ENCODE data around the gene UBL7.

The UBL7 gene

DNA sequence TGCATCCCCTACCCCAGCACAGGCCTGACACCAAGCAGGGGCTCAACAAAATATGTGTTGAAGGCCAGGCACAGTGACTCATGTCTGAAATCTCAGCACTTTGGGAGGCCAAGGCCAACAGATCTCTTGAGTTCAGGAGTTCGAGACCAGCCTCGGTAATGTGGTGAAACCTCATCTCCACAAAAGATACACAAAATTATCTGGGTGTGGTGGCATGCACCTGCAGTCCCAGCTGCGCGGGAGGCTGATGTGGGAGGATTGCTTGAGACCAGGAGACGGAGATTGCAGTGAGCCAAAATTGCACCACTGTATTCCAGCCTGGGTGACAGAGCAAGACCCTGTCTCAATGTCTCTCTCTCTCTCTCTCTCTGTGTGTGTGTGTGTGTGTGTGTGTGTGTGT, 62.8 kb downstream of the UBL7 start:
- H3K4me2 ChIP-seq (ENCODE audit: low read depth, low read length, poor library complexity, severe bottlenecking): no peak overlapping the region
- no peaks in the 10 kb centered on the region for H3K9me3 ChIP-seq (ENCODE audit: insufficient read depth, low read length)
- TF ChIP-seq, protein P1, sequence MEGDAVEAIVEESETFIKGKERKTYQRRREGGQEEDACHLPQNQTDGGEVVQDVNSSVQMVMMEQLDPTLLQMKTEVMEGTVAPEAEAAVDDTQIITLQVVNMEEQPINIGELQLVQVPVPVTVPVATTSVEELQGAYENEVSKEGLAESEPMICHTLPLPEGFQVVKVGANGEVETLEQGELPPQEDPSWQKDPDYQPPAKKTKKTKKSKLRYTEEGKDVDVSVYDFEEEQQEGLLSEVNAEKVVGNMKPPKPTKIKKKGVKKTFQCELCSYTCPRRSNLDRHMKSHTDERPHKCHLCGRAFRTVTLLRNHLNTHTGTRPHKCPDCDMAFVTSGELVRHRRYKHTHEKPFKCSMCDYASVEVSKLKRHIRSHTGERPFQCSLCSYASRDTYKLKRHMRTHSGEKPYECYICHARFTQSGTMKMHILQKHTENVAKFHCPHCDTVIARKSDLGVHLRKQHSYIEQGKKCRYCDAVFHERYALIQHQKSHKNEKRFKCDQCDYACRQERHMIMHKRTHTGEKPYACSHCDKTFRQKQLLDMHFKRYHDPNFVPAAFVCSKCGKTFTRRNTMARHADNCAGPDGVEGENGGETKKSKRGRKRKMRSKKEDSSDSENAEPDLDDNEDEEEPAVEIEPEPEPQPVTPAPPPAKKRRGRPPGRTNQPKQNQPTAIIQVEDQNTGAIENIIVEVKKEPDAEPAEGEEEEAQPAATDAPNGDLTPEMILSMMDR (IDR thresholded peaks at IDR 0.05; ENCODE audit: insufficient read depth, low read length, poor library complexity, severe bottlenecking): no peak
- no peak for TF ChIP-seq EZH2phosphoT487 (conservative IDR thresholded peaks at IDR 0.05; ENCODE audit: low read length)
- H4K20me1 ChIP-seq (ENCODE audit: low read depth, low read length): no peaks in the 10 kb centered on the region
- no peak overlapping the region for H3K27ac ChIP-seq (ENCODE audit: low read depth, low read length)
- H2AFZ ChIP-seq (ENCODE audit: low read depth, low read length, severe bottlenecking): no peak overlapping the region
- no peaks in the 10 kb centered on the region for H3K79me2 ChIP-seq (ENCODE audit: insufficient read depth, low read length)
- no peaks in the 10 kb centered on the region for H3K9me2 ChIP-seq (replicated peaks; ENCODE audit: insufficient read depth, low read length)
- H3K27me3 ChIP-seq (ENCODE audit: low read length): no peaks in the 10 kb centered on the region
- no peak overlapping the region for H3K4me3 ChIP-seq (ENCODE audit: insufficient read depth, low read length, poor library complexity, severe bottlenecking)
- no peak overlapping the region for H3K9ac ChIP-seq (ENCODE audit: low read length)
- H3K36me3 ChIP-seq (ENCODE audit: low read length): no peaks in the 10 kb centered on the region
- H3F3A ChIP-seq (ENCODE audit: insufficient read depth): no peaks in the 10 kb centered on the region; the same call in 1 of the 2 replicates

DNA sequence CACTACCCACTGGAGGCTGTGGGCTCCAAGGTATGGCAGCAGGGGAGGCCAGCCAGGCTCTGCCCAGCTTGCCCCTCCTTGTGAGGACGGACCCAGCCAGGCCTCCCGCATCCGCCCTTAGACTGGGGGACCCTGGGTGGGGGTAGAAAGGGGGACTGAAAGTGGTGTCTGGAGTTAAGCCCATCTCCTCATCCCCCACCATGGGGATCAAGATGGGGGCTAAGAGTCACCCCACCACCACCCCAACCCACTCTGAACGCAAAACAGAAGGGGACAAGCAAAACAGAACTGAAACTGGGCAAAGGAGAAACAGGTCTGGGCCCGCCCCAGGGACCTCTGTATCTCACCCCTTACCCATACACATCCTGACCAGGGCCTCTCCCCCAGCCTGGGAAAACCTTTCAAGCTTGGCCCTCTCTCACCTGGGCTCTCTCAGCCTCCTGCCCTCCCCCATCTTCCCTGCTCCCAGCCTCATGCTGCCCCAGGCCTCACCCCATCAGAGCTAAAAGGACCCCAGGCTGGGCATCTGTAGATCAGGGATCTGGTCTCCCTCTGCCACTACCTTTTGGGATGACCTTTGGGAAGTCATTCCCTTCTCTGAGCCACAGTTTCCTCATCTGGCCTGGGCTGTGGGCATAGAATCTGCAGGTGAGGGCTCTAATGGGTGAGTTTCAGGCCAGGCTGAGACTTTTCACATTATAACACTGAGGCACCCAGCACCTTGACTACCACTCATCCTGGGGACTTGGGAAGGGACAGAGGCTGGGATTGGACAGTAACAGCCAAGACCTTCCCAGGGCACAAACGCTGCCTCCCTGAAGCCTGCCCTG, 63.5 kb downstream of the UBL7 start:
- no peak overlapping the region for H3K4me3 ChIP-seq (ENCODE audit: insufficient read depth, low read length, poor library complexity, severe bottlenecking)
- H3F3A ChIP-seq (ENCODE audit: insufficient read depth): no peaks in the 10 kb centered on the region; the same call in 1 of the 2 replicates
- no peaks in the 10 kb centered on the region for H3K36me3 ChIP-seq (ENCODE audit: low read length)
- no peak overlapping the region for H3K4me2 ChIP-seq (ENCODE audit: low read depth, low read length, poor library complexity, severe bottlenecking)
- no peak overlapping the region for H2AFZ ChIP-seq (ENCODE audit: low read depth, low read length, severe bottlenecking)
- no peaks in the 10 kb centered on the region for H3K27me3 ChIP-seq (ENCODE audit: low read length)
- H3K79me2 ChIP-seq (ENCODE audit: insufficient read depth, low read length): no peaks in the 10 kb centered on the region
- H3K9me2 ChIP-seq (replicated peaks; ENCODE audit: insufficient read depth, low read length): no peaks in the 10 kb centered on the region
- no peak overlapping the region for H3K9ac ChIP-seq (ENCODE audit: low read length)
- TF ChIP-seq, protein P1 (IDR thresholded peaks at IDR 0.05; ENCODE audit: insufficient read depth, low read length, poor library complexity, severe bottlenecking): no peak
- H3K9me3 ChIP-seq (ENCODE audit: insufficient read depth, low read length): no peaks in the 10 kb centered on the region
- no peak overlapping the region for H3K27ac ChIP-seq (ENCODE audit: low read depth, low read length)
- H4K20me1 ChIP-seq (ENCODE audit: low read depth, low read length): no peaks in the 10 kb centered on the region

DNA sequence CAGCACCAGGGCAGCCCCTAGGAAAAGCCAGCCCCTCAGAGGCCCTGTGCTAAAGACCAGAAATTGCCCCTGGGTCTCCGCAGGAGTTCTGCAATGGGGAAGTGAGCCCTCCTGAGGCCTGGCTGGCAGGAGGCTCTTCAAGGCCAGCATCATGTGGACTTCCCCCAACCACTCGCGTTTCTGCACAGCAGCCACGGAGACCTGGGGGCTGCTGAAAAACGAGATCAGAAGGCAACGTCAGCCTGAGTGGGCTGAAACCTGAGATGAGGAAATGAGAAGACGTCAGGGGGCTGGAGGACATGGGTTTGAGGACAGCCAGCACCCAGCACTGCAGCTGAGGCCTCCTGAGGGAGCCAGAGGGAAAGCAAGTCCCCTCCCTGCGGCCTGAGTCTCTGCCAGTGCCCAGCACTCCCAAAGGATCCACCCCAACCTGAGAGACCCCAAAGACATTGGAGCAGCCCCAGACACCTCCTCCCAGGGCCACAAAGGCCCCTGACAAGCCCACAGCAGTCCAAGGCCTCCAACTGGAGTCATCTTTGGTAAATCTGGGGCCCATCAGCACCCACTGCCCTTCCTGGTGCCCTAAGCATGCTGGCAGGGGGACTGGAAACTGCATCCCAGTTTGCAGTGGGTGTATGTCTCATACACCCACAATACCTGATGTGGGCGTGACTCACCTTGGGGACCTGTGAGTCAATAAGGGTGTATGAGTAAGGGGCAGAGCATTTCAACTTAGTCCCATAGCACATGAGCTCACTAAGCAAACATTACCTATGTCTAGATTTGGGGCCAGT, 64.3 kb downstream of the UBL7 start:
- no peak overlapping the region for H3K27ac ChIP-seq (ENCODE audit: low read depth, low read length)
- no peaks in the 10 kb centered on the region for H3K36me3 ChIP-seq (ENCODE audit: low read length)
- no peak overlapping the region for H3K4me2 ChIP-seq (ENCODE audit: low read depth, low read length, poor library complexity, severe bottlenecking)
- no peaks in the 10 kb centered on the region for H4K20me1 ChIP-seq (ENCODE audit: low read depth, low read length)
- H3K4me3 ChIP-seq (ENCODE audit: insufficient read depth, low read length, poor library complexity, severe bottlenecking): no peak overlapping the region
- H3K9me2 ChIP-seq (replicated peaks; ENCODE audit: insufficient read depth, low read length): no peaks in the 10 kb centered on the region
- no peaks in the 10 kb centered on the region for H3K27me3 ChIP-seq (ENCODE audit: low read length)
- H3K79me2 ChIP-seq (ENCODE audit: insufficient read depth, low read length): no peaks in the 10 kb centered on the region
- H3K9me3 ChIP-seq (ENCODE audit: insufficient read depth, low read length): no peaks in the 10 kb centered on the region
- no peak overlapping the region for H2AFZ ChIP-seq (ENCODE audit: low read depth, low read length, severe bottlenecking)
- H3K9ac ChIP-seq (ENCODE audit: low read length): no peak overlapping the region
- TF ChIP-seq EZH2phosphoT487 (conservative IDR thresholded peaks at IDR 0.05; ENCODE audit: low read length): no peak
- TF ChIP-seq, protein P1 (IDR thresholded peaks at IDR 0.05; ENCODE audit: insufficient read depth, low read length, poor library complexity, severe bottlenecking): no peak
- no peaks in the 10 kb centered on the region; the same call in 1 of the 2 replicates for H3F3A ChIP-seq (ENCODE audit: insufficient read depth)
